Central memory CD8-positive, alpha-beta T cell (primary cell): ENCODE results near the gene TBX2.

Source experiments
- ATAC-seq: fragments of 150-1000 bp; cut with Tn5 transposase; replicated peaks from 2 replicates; pipeline ENCODE4 v1.10.0; 2022; ENCODE audit warnings: mild to moderate bottlenecking, moderate FRiP score, moderate number of reproducible peaks; ENCODE audit not compliant: poor library complexity, severe bottlenecking; ENCODE audit errors: extremely low read depth
- DNase-seq, 2 donors: peaks; one replicate each; pipeline ENCODE4 v3.0.0; 2021; ENCODE audit warnings: low spot score in 2 of 2
- H3K27ac Mint-ChIP-seq: one replicate; pipeline ENCODE4 v1.8.0; 2022; ENCODE audit warnings: low read depth, mild to moderate bottlenecking, moderate library complexity, mixed read lengths
- H3K27me3 Mint-ChIP-seq: one replicate; pipeline ENCODE4 v1.8.0; 2022; ENCODE audit warnings: mixed read lengths
- H3K36me3 Mint-ChIP-seq: one replicate; pipeline ENCODE4 v1.8.0; 2022; ENCODE audit warnings: mild to moderate bottlenecking, moderate library complexity, mixed read lengths; ENCODE audit not compliant: insufficient read depth
- H3K4me1 Mint-ChIP-seq: one replicate; pipeline ENCODE4 v1.8.0; 2022; ENCODE audit warnings: mixed read lengths
- H3K4me3 Mint-ChIP-seq: one replicate; pipeline ENCODE4 v1.8.0; 2022; ENCODE audit warnings: mild to moderate bottlenecking, moderate library complexity, mixed read lengths
- H3K9me3 Mint-ChIP-seq: one replicate; pipeline ENCODE4 v1.8.0; 2022; ENCODE audit warnings: mixed read lengths

TBX2 gene

DNA sequence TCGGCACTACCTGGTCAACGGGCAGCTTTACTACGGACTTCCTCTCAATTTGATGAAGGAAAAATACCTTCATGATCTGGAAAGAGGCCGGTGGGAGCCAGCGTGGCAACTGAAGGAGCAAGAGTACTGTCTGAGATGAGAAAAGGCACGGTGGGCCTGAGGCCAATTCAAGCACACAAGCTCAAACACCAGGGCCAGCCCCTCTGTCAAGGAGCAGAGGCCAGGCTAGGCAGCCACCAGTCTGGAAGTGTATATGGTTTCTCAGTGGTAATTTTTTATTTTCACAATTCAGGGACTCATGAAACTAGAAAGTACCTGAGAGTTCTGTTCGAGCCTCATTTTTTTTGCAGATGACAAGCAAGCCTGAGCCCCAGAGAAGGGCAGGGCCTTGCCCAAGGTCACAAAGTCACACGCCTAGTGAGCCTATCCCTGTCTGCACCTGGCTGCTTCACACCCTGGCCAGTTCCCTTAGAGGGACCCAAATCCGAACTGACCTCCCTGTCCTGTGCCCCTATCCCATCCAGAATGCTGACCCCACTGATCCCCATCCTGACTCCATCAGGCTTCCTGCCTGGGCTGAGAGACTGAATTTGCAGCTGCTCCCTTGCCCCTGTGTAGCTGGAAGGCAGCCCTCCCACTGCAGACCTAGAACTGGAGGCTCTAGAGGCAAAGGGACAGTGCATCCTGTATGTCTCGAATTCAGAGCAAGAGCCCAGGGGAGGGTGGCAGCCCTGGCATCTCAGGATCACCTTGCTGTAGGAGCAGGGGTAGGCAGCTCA, 4.8 kb upstream of the TBX2 start:
- no peak overlapping the region for H3K27ac Mint-ChIP-seq
- peaks cover 12% of the 10 kb centered on the region for H3K36me3 Mint-ChIP-seq
- peaks cover 12% of the 10 kb centered on the region for H3K4me1 Mint-ChIP-seq
- peaks cover 29% of the 10 kb centered on the region for H3K27me3 Mint-ChIP-seq
- no peaks in the 10 kb centered on the region for H3K9me3 Mint-ChIP-seq
- no peak for DNase-seq
- ATAC-seq, result no peak
- no peak overlapping the region for H3K4me3 Mint-ChIP-seq

DNA sequence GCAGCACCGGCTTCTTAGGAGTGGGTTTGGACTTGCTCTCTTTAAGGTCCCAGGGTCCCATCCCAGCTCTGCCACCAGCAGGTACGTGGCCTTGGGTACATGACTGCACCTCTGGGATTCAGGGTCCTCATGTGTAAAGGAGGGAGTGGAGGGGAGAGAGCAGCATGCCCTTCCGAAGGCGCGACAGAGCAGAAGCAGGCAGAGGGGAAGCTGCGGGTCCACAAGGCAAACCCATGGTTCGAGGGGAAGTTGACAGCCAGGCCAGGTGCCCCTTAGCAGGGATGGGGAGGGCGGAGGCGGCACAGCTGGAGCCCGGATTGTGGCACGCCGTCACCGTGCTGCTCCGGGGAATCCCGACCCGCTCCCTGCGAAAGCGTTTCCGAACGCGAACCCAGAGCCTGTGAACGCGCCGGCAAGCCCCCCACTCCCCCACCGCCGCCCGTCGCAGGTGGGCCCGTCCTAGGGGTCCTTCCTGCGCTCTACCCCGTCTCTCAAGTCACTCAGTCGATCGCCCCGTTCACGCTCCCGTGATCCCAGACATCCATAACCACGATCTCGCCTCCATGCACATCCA, 4.1 kb upstream of the TBX2 start:
- H3K4me3 Mint-ChIP-seq, result no peak overlapping the region
- no peak overlapping the region for H3K27ac Mint-ChIP-seq
- ATAC-seq (no peak), DNase-seq (no peak)
- H3K27me3 Mint-ChIP-seq, result peaks cover 29% of the 10 kb centered on the region
- peaks cover 12% of the 10 kb centered on the region for H3K4me1 Mint-ChIP-seq
- peaks cover 12% of the 10 kb centered on the region for H3K36me3 Mint-ChIP-seq
- no peaks in the 10 kb centered on the region for H3K9me3 Mint-ChIP-seq

DNA sequence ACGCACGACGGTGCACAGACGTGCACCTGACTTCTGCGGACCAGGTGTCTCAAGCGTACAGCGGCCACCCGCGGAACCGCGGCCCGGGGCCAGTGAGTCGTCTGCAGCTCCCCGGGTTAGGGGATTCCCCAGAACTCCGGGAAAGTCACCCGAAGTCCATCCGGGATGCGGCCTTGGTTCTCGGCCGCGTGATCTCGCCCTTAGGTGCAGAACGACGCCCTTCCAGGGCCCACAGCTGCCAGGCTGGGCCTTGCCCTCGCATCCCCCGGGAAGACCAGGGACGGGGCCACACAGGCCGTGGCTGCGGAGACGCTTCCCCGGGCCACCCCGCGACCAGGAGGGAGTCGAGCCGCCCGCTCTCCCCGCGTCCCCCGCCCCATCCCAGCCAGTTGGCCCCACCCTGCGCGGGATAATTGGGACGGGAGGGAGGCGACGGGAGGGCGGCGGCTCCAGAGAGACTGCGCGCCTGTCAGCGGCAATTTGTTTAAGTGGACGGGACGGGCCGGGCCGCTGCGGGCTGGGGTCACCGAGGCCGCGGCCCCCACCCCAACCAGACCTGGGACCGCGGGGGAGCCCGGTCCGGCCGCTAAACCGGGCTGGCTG, 3.6 kb upstream of the TBX2 start:
- Mint-ChIP-seq H3K27ac (no peak overlapping the region), H3K4me3 (no peak overlapping the region), H3K36me3 (peaks cover 12% of the 10 kb centered on the region), H3K4me1 (peaks cover 12% of the 10 kb centered on the region), H3K9me3 (no peaks in the 10 kb centered on the region), H3K27me3 (peaks cover 35% of the 10 kb centered on the region)
- ATAC-seq (no peak), DNase-seq (no peak)

DNA sequence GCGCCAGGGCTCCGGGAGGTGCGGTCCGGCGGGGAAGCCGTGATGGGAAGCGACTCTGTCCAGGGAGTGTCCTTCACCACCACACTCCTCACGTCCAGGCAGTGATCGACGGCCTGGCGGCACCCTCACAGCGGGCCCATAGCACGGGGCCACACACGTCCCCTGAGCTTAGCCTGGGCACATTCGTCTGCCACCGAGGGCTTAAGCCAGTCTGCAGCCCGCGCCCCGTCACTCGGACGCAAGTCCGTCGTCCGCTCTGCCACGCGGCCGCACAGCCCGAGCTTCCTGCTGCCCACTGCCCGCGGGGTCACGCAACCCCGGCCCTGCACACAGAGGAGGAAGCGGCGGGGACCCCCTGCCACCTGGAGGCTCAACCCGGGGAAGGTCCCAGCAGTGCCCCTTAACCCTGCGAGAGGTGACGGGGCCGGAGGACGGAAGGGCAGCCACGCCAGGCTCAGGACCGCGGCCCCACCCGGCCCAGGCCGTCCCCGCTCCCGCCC, 3.0 kb upstream of the TBX2 start:
- DNase-seq (no peak), ATAC-seq (no peak)
- Mint-ChIP-seq H3K4me1 (peaks cover 12% of the 10 kb centered on the region), H3K36me3 (peaks cover 12% of the 10 kb centered on the region), H3K4me3 (no peak overlapping the region), H3K27me3 (peaks cover 40% of the 10 kb centered on the region), H3K27ac (no peak overlapping the region), H3K9me3 (no peaks in the 10 kb centered on the region)

DNA sequence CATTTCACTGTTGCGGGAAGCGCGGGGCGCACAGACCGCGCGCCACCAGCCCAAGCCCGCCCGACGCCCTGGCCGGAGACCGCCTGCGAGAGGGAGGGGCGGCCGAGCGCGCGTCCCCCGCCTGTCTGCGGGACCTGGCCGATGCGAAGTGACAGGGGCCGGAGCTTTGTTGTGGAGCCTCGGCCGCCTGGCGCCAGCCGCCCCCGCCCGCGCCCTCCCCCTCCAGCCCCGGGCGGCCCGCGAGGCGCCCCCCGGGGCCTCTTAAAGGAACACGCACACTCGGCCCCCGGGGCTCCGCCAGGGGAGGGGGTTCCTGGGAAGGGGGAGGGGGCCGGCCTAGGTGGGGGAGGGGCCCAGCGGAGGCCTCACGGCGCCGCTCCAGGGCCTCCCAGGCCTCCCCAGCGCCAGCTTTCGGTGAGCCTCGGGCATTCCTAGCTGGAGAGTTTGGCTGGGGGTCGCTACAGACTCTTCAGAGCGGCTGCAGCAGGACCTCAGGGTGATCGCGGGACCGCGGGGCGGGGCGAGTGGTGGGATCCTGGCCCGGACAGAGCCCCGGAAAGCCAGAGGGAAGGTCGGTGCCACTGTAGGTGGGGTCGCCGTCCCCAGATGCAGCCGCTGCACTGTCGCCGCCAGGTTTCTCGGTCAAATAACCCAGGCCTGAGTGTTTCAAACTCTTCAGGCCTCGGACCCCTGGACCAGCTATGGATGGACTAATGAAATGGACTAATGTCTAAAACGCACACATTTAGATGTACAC, 2.4 kb upstream of the TBX2 start:
- Mint-ChIP-seq H3K9me3 (no peaks in the 10 kb centered on the region), H3K27me3 (peaks cover 46% of the 10 kb centered on the region), H3K4me1 (peaks cover 13% of the 10 kb centered on the region), H3K36me3 (peaks cover 9% of the 10 kb centered on the region), H3K27ac (no peak overlapping the region), H3K4me3 (peak overlapping the region; percentile 53)
- no peak for DNase-seq
- ATAC-seq, result no peak

DNA sequence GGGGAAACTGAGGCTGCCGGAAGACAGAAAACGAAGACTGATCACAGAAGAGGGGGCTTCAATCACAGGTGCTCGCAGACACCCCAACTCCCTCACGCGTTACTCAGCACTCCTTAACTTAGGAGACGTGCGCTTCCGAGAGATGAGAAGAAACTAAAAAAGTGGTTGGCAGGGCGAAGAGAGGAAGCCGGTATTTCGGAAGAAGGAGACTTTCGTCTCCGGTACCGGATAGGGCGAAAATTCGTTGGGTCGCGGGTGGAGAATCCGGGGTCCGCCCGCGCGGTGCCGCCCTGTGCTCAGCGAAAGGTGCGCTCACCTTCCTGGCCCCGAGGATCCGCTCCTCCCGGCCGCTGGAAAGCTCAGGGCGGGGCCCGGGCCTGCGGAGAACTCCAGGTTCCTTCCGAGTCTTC, 917 bp upstream of the TBX2 start:
- H3K9me3 Mint-ChIP-seq, result no peaks in the 10 kb centered on the region
- DNase-seq (no peak), ATAC-seq (no peak)
- peaks cover 27% of the 10 kb centered on the region for H3K4me1 Mint-ChIP-seq
- peak overlapping the region; percentile 53 for H3K4me3 Mint-ChIP-seq
- peaks cover 17% of the 10 kb centered on the region for H3K36me3 Mint-ChIP-seq
- peak overlapping the region; percentile 36 for H3K27ac Mint-ChIP-seq
- peaks cover 60% of the 10 kb centered on the region for H3K27me3 Mint-ChIP-seq

DNA sequence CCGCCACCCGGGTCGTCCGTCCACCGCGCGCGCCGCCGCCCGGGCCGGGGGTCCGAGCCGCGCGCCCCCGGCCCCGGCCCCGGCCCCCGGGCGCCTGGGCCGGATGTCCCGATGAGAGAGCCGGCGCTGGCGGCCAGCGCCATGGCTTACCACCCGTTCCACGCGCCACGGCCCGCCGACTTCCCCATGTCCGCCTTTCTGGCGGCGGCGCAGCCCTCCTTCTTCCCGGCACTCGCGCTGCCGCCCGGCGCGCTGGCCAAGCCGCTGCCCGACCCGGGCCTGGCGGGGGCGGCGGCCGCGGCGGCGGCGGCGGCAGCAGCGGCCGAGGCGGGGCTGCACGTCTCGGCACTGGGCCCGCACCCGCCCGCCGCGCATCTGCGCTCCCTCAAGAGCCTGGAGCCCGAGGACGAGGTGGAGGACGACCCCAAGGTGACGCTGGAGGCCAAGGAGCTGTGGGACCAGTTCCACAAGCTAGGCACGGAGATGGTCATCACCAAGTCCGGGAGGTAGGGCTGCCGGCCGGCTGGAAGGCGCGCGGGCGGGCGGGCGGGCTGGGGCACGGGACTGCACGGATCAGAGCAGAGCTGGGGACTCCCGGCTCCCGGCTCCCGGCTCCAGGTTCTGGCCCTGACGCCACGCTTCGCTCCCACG, 548 bp downstream of the TBX2 start:
- DNase-seq (no peak), ATAC-seq (no peak)
- peak overlapping the region; percentile 71 for H3K4me3 Mint-ChIP-seq
- H3K36me3 Mint-ChIP-seq, result peaks cover 17% of the 10 kb centered on the region
- H3K27me3 Mint-ChIP-seq, result peaks cover 65% of the 10 kb centered on the region
- no peaks in the 10 kb centered on the region for H3K9me3 Mint-ChIP-seq
- peaks cover 31% of the 10 kb centered on the region for H3K4me1 Mint-ChIP-seq
- H3K27ac Mint-ChIP-seq, result no peak overlapping the region

DNA sequence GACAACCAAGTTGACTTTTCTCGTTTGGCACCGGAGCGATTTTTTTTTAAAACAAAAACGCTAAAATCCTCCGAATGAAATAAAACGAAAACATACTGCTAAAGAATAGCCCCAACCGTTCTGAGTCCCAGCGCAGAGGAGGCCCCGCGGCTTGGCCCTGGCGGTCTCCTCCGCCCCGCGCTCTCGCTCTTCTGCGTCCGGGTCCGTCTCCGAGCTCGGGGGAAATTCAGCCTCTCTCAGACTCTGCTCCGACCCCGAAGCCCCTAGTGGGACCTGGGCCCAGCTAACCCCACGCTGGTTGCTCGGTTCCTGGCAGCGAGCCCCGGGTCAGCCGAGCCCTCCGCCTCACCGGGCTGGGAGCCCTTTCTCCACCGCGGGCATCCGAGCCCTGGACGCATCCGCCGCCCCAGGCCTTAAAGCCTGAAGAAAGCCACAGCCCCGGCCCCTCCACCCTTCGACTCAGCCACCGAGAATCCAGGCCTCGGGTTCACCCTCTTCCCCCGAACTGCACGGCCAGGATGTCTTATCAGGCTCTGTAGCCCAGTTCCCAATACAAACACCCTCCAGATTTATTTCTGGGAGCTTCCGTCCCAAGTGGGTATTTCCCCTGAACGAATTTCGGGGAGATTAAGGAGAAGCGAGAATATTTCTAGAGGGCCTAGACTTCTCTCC, 1.2 kb downstream of the TBX2 start:
- no peak for ATAC-seq
- no peak for DNase-seq
- no peaks in the 10 kb centered on the region for H3K9me3 Mint-ChIP-seq
- H3K36me3 Mint-ChIP-seq, result peaks cover 14% of the 10 kb centered on the region
- H3K27ac Mint-ChIP-seq, result no peak overlapping the region
- peaks cover 31% of the 10 kb centered on the region for H3K4me1 Mint-ChIP-seq
- H3K4me3 Mint-ChIP-seq, result peak overlapping the region; percentile 71
- H3K27me3 Mint-ChIP-seq, result peaks cover 58% of the 10 kb centered on the region

DNA sequence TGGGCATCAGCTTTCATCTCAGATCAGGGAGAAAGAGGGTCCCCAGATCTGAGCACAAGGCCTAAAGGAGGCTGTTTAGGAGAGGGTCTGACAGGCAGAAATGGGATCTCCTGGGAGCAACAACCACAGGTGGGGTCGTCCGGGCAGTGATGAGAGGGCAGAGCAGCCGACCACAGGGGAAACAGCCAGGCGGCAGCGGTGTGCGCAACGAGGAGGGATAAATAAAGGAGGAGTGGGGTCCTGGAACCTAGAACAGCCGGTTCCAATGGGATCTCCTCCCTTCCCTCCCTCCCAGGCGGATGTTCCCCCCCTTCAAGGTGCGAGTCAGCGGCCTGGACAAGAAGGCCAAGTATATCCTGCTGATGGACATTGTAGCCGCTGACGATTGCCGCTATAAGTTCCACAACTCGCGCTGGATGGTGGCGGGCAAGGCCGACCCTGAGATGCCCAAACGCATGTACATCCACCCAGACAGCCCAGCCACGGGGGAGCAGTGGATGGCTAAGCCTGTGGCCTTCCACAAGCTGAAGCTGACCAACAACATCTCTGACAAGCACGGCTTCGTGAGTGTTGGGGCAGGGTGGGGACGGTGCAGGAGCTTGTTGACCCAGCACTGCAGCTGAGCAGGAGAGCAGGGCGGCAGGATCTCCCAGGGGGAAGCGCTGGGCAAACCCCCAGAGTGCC, 1.9 kb downstream of the TBX2 start:
- Mint-ChIP-seq H3K4me1 (peaks cover 31% of the 10 kb centered on the region), H3K4me3 (peak overlapping the region; percentile 71), H3K27ac (no peak overlapping the region), H3K9me3 (no peaks in the 10 kb centered on the region), H3K36me3 (peaks cover 14% of the 10 kb centered on the region), H3K27me3 (peaks cover 61% of the 10 kb centered on the region)
- DNase-seq, result no peak
- no peak for ATAC-seq

DNA sequence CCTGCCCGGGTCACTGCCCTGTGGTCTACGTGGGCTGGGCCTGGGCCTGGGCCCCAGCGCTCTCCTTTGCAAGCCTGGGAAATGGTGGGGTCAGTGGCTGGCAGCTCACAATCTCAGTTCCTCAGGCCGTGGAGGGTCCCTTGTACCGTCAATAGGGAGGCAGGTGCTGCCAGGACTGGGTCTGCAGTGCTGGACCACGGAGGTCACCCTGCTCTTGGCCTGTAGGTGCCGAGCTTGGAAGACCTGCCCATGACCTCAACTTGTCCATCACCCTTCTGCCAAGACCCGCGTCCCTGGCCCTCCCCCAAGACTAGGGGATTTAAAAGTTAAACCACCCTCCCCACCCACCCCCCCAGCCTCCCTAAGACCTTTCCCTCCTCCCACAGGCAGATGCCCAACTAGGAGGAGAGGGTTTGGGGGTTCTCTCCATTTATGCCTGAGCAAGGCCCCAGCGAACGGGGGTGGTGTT, 2.5 kb downstream of the TBX2 start:
- H3K9me3 Mint-ChIP-seq, result no peaks in the 10 kb centered on the region
- ATAC-seq (no peak), DNase-seq (no peak)
- peaks cover 31% of the 10 kb centered on the region for H3K4me1 Mint-ChIP-seq
- H3K36me3 Mint-ChIP-seq, result peaks cover 14% of the 10 kb centered on the region
- peak overlapping the region; percentile 94 for H3K27ac Mint-ChIP-seq
- H3K4me3 Mint-ChIP-seq, result peak overlapping the region; percentile 71
- peaks cover 67% of the 10 kb centered on the region for H3K27me3 Mint-ChIP-seq

DNA sequence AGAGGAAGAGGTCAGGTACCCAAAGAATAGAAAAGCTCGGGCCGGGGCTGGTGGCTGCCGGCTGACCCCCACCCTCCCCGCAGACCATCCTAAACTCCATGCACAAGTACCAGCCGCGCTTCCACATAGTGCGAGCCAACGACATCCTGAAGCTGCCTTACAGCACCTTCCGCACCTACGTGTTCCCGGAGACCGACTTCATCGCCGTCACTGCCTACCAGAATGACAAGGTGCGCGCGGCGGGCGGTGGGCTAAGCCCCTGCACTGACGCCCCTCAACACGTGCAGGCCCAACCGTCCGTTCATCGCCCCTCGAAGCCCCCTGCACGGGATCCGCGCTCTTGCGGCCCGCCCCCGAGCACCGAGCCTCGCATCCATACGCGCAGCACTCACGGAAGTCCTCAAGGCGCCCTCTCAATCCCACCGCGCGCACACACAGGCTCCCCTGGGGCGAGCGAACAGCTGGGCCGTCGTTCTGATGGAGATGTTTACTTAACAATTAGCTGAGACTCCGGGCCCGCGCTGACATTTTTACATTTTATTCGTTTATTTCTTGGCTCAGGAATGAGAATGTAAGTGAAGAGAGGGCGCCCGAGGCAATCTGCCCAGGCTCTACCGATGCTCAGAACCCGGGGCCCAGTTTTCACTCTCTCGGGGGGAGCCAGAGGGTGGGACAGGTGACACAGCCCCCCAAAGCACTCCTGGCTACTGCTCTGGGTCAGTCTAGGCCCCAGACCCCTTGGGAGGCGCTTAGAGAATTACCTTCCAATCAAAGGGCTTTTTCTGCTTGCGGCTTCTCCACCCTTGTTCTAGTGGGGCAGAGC, 3.5 kb downstream of the TBX2 start:
- H3K36me3 Mint-ChIP-seq, result peaks cover 12% of the 10 kb centered on the region
- no peak for ATAC-seq
- H3K27me3 Mint-ChIP-seq, result peaks cover 71% of the 10 kb centered on the region
- no peaks in the 10 kb centered on the region for H3K9me3 Mint-ChIP-seq
- no peak for DNase-seq
- peaks cover 26% of the 10 kb centered on the region for H3K4me1 Mint-ChIP-seq
- peak overlapping the region; percentile 68 for H3K4me3 Mint-ChIP-seq
- peak overlapping the region; percentile 94 for H3K27ac Mint-ChIP-seq
